Mesenchymal stem cell (in vitro differentiated cells and primary cell): ENCODE measurements around the gene REV1.
"Not testable (repeated sequence)": the region's sequence is repeated elsewhere in the genome, so short reads cannot be mapped to it uniquely, and the experiment has no call there.

ENCODE experiments used
- DNase-seq: peaks from one replicate; pipeline ENCODE4 v3.0.0-alpha.2; 2013
- H2AFZ ChIP-seq: one replicate; pipeline ENCODE4 v1.6.1; 2013; ENCODE audit warnings: low read depth, mild to moderate bottlenecking, control low read depth, inconsistent platforms, low read length, moderate library complexity
- H2AK5ac ChIP-seq: 2 replicates; pipeline ENCODE4 v1.6.1; 2013; ENCODE audit warnings: low read length, moderate library complexity, mild to moderate bottlenecking, inconsistent platforms; ENCODE audit not compliant: severe bottlenecking
- H2BK120ac ChIP-seq: one replicate; pipeline ENCODE4 v1.6.1; 2013; ENCODE audit warnings: low read depth, mild to moderate bottlenecking, inconsistent platforms, low read length, moderate library complexity
- H2BK12ac ChIP-seq, 2 experiments: one replicate each; pipeline ENCODE4 v1.6.1; 2013; ENCODE audit warnings: inconsistent platforms in 2 of 2, low read length in 2 of 2, mild to moderate bottlenecking in 2 of 2, moderate library complexity in 2 of 2, control low read depth in 1 of 2
- H2BK15ac ChIP-seq: one replicate; pipeline ENCODE4 v1.6.1; 2013; ENCODE audit warnings: mild to moderate bottlenecking, low read depth, inconsistent platforms; ENCODE audit not compliant: poor library complexity, severe bottlenecking
- H2BK5ac ChIP-seq: 2 replicates; pipeline ENCODE4 v1.6.1; 2013; ENCODE audit warnings: low read depth, mild to moderate bottlenecking, low read length, control low read depth, inconsistent platforms; ENCODE audit not compliant: poor library complexity, severe bottlenecking
- H3K14ac ChIP-seq, 2 experiments: one replicate each; pipeline ENCODE4 v1.6.1; 2013; ENCODE audit warnings: inconsistent platforms in 2 of 2, low read length in 2 of 2, control low read depth in 1 of 2, mild to moderate bottlenecking in 1 of 2, moderate library complexity in 1 of 2
- H3K18ac ChIP-seq, 2 experiments: one replicate each; pipeline ENCODE4 v1.6.1; 2013; ENCODE audit warnings: inconsistent platforms in 2 of 2, low read length in 2 of 2, control low read depth in 1 of 2, low read depth in 1 of 2, mild to moderate bottlenecking in 1 of 2
- H3K23ac ChIP-seq, 2 experiments: one replicate each; pipeline ENCODE4 v1.6.1; 2013; ENCODE audit warnings: inconsistent platforms in 2 of 2, low read length in 2 of 2, mild to moderate bottlenecking in 2 of 2, moderate library complexity in 2 of 2, control low read depth in 1 of 2
- H3K27ac ChIP-seq: 2 replicates; pipeline ENCODE4 v1.5.1; 2013; ENCODE audit warnings: mild to moderate bottlenecking, moderate library complexity, low read length, control low read depth, inconsistent platforms; ENCODE audit not compliant: poor library complexity, severe bottlenecking
- H3K27me3 ChIP-seq, 2 experiments: 2 replicates each; pipeline versions ENCODE4 v1.6.1 to v1.7.0; 2013; ENCODE audit warnings: low read length in 2 of 2, mild to moderate bottlenecking in 2 of 2, moderate library complexity in 2 of 2, control low read depth in 1 of 2, inconsistent platforms in 1 of 2; ENCODE audit not compliant: control insufficient read depth in 1 of 2, insufficient read depth in 1 of 2
- H3K36me3 ChIP-seq, 2 experiments: 2 replicates each; pipeline versions ENCODE4 v1.6.1 to v1.7.0; 2013; ENCODE audit warnings: low read length in 2 of 2, control low read depth in 1 of 2, inconsistent platforms in 1 of 2, low read depth in 1 of 2, mild to moderate bottlenecking in 1 of 2; ENCODE audit not compliant: insufficient read depth in 2 of 2, control insufficient read depth in 1 of 2
- H3K4ac ChIP-seq, 2 experiments: one replicate each; pipeline ENCODE4 v1.6.1; 2013; ENCODE audit warnings: inconsistent platforms in 2 of 2, low read length in 2 of 2, mild to moderate bottlenecking in 2 of 2, moderate library complexity in 2 of 2, control low read depth in 1 of 2, low read depth in 1 of 2
- H3K4me1 ChIP-seq: 2 replicates; pipeline ENCODE4 v1.6.1; 2013; ENCODE audit warnings: low read depth, low read length, control low read depth; ENCODE audit not compliant: control insufficient read depth, insufficient read depth
- H3K4me2 ChIP-seq: 2 replicates; pipeline ENCODE4 v1.6.1; 2013; ENCODE audit warnings: low read length, mild to moderate bottlenecking, inconsistent platforms; ENCODE audit not compliant: poor library complexity, severe bottlenecking
- H3K4me3 ChIP-seq, 2 experiments: 2 replicates each; pipeline versions ENCODE4 v1.5.1 to v1.7.0; 2013; ENCODE audit warnings: low read length in 2 of 2, mild to moderate bottlenecking in 2 of 2, control low read depth in 1 of 2, low read depth in 1 of 2; ENCODE audit not compliant: insufficient read depth in 1 of 2
- H3K79me1 ChIP-seq: replicated peaks from 2 replicates; pipeline ENCODE4 v1.6.1; 2013; ENCODE audit warnings: mild to moderate bottlenecking, control low read depth, low read length, inconsistent platforms; ENCODE audit not compliant: poor library complexity, severe bottlenecking
- H3K9ac ChIP-seq: 2 replicates; pipeline ENCODE4 v1.7.0; 2013; ENCODE audit warnings: mild to moderate bottlenecking, low read length, moderate library complexity
- H3K9me3 ChIP-seq: 2 replicates; pipeline ENCODE4 v1.7.0; 2013; ENCODE audit warnings: mild to moderate bottlenecking, low read length; ENCODE audit not compliant: control insufficient read depth
- H4K8ac ChIP-seq: one replicate; pipeline ENCODE4 v1.6.1; 2013; ENCODE audit warnings: inconsistent platforms, mild to moderate bottlenecking, low read length, moderate library complexity
- H4K91ac ChIP-seq: one replicate; pipeline ENCODE4 v1.6.1; 2013; ENCODE audit warnings: mild to moderate bottlenecking, low read length, inconsistent platforms
- WGBS: methylation state at CpG from one replicate; pipeline ENCODE4 v1.1.7; 2013; ENCODE audit warnings: mixed read lengths; 5-methylcytosine and 5-hydroxymethylcytosine counted together

Gene REV1

DNA sequence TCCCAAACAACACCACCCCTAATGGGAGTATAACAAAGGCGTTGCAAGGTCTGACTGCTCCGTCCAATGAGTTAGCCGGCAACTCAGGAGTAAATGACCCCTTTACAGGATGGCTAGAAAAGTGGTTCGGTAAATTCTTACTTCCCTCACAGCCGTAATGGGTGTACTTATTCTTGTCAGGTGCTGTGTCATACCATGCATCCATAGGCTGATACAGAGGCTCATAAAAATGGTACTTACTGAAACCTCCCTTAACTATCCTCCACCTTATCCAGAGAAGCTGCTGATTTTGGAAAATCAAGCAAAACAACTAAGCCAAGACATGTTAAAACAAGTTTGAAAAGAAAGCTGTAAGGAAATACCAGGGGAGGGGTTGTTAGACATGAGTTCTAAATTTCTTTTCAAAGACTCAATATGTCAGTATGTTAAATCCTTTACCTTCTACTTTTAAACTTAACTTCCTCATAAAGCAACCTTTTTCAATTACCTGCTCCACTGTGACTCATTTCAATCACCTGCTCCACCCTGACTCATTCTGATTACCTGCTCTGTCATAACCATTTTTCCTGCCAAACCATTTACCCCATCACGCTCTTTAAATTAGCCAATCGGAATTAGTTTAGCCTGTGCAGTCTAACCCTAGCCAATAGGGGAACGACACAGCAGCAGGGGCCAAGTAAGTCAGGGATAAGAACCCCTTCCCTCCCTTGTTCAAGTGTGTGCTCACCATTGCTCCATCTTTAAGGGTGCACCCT is 14.0 kb upstream of the REV1 start:
- not testable (repeated sequence) for H3K4me3 ChIP-seq, H3K23ac ChIP-seq, H3K14ac ChIP-seq, H3K36me3 ChIP-seq, H2AK5ac ChIP-seq, H2BK120ac ChIP-seq, H3K18ac ChIP-seq, H2AFZ ChIP-seq, H3K27ac ChIP-seq, H3K4me1 ChIP-seq, H3K4me2 ChIP-seq, H4K8ac ChIP-seq, DNase-seq, H3K9me3 ChIP-seq, H3K79me1 ChIP-seq, H3K4ac ChIP-seq, H2BK5ac ChIP-seq, H2BK15ac ChIP-seq, H3K9ac ChIP-seq, H4K91ac ChIP-seq, H2BK12ac ChIP-seq
- H3K27me3 ChIP-seq, result peaks cover 0 to 35% of the 10 kb centered on the region in 2 experiments
- 85% methylated on average over 8 of the region's 8 CpGs for WGBS

DNA sequence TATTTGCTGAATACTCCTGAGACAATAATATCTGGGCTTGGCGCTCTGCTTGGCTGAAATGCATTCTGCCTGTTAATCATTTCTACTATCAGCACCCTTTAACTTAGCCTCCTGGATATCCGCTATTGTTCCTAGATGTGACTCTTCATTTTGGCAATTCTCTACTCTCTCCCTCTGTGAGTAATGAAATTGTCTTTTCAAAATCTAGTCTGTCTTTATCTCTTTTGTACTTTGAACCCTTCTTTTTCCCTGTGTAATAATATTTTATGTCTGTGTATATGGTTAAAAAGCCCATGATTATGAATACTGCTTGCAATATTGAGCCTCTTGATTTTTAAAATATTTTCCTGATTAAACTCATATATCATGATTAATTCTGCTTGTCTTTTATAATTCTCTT is 6.2 kb upstream of the REV1 start:
- no peak for DNase-seq
- Histone ChIP-seq H2AK5ac (no peak overlapping the region), H3K27me3 (peaks cover 21 to 31% of the 10 kb centered on the region in 2 experiments), H2BK12ac (no peak overlapping the region), H3K36me3 (no peaks in the 10 kb centered on the region), H2AFZ (no peak overlapping the region), H3K27ac (no peak overlapping the region), H2BK5ac (no peak overlapping the region), H3K4me3 (no peak overlapping the region), H3K9ac (no peak overlapping the region), H3K4me2 (no peak overlapping the region), H3K4me1 (no peaks in the 10 kb centered on the region), H3K18ac (no peak overlapping the region), H2BK15ac (no peak overlapping the region), H3K23ac (no peak overlapping the region), H2BK120ac (no peak overlapping the region), H4K91ac (no peak overlapping the region), H3K79me1 (no peaks in the 10 kb centered on the region), H3K14ac (no peak overlapping the region), H3K9me3 (no peaks in the 10 kb centered on the region), H4K8ac (no peak overlapping the region), H3K4ac (no peak overlapping the region)
- 100% methylated on average over 2 of the region's 2 CpGs for WGBS

DNA sequence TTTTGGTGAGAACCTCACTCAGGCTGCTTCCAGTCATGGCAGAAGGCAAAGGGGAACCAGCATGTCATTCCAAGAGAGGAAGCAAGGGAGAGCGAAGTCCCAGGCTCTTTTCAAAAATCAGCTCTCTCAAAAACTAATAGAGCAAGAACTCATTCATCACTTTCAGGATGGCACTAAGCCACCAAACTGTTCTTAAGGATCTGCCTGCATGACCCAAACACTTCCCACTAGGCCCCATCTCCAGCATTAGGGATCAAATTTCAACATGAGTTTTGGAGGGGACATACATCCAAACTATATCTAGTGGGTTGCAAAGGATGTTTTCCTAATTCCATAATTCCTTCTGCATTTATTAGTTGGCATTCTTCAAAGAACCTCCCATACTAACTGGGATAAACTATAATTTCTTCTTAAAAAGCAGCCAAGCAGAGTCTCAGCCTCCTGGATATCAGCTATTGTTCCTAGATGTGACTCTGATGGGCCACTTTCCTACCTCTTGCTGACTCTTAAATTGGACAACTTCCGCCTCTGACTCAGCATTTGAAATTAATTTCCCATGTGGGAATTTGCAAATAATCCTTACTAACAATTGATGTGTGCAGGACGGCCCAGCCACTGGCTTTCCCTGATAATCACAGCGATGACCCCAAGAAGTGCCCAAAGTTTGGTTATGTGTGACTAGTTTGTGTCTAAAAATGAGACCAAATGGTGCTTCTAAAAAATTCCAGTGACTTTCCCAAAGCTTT is 5.5 kb upstream of the REV1 start:
- no peak overlapping the region for H3K27ac ChIP-seq
- H3K4me3 ChIP-seq, result no peak overlapping the region
- peaks cover 21 to 29% of the 10 kb centered on the region in 2 experiments for H3K27me3 ChIP-seq
- DNase-seq, result no peak
- no peak overlapping the region for H2BK120ac ChIP-seq
- WGBS, result 84% methylated on average over 4 of the region's 4 CpGs
- H2BK5ac ChIP-seq, result no peak overlapping the region
- H3K14ac ChIP-seq, result no peak overlapping the region
- no peak overlapping the region for H3K9ac ChIP-seq
- H4K91ac ChIP-seq, result no peak overlapping the region
- H3K4me2 ChIP-seq, result no peak overlapping the region
- H2AFZ ChIP-seq, result no peak overlapping the region
- H2BK12ac ChIP-seq, result no peak overlapping the region
- H3K36me3 ChIP-seq, result no peaks in the 10 kb centered on the region
- no peaks in the 10 kb centered on the region for H3K9me3 ChIP-seq
- no peak overlapping the region for H2AK5ac ChIP-seq
- H3K18ac ChIP-seq, result no peak overlapping the region
- no peak overlapping the region for H4K8ac ChIP-seq
- no peaks in the 10 kb centered on the region for H3K4me1 ChIP-seq
- no peak overlapping the region for H2BK15ac ChIP-seq
- no peak overlapping the region for H3K23ac ChIP-seq
- H3K4ac ChIP-seq, result no peak overlapping the region
- H3K79me1 ChIP-seq, result no peaks in the 10 kb centered on the region

DNA sequence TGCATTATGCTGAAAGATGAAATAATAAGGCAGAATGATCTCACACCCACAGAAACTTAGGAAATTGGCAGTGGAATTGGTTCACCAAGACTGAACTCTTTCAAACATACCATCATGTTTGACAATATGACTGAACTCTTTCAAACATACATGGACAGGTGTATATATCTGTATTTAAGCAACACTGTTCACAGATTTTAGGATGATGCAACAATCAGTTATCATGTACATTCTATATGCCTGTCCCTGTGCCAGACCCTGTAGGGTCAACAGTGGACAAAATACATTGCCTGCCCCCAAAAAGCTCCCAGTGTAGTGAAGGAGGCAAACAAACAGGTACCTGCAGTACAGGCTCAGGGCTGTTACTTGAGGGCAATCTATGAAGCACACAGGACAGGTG is 2.9 kb upstream of the REV1 start:
- no peaks in the 10 kb centered on the region for H3K36me3 ChIP-seq
- H3K14ac ChIP-seq, result no peak overlapping the region
- H2BK15ac ChIP-seq, result no peak overlapping the region
- no peak overlapping the region for H3K4ac ChIP-seq
- no peaks in the 10 kb centered on the region for H3K79me1 ChIP-seq
- DNase-seq, result no peak
- H3K27me3 ChIP-seq, result peaks cover 7 to 15% of the 10 kb centered on the region in 2 experiments
- no peak overlapping the region for H3K9ac ChIP-seq
- no peak overlapping the region for H2AFZ ChIP-seq
- no peak overlapping the region for H3K23ac ChIP-seq
- H4K91ac ChIP-seq, result no peak overlapping the region
- no peaks in the 10 kb centered on the region for H3K9me3 ChIP-seq
- H4K8ac ChIP-seq, result no peak overlapping the region
- no peak overlapping the region for H3K27ac ChIP-seq
- no peak overlapping the region for H2BK120ac ChIP-seq
- H3K4me1 ChIP-seq, result no peaks in the 10 kb centered on the region
- no peak overlapping the region for H3K18ac ChIP-seq
- no peak overlapping the region for H2BK12ac ChIP-seq
- H3K4me2 ChIP-seq, result no peak overlapping the region
- H2AK5ac ChIP-seq, result no peak overlapping the region
- H2BK5ac ChIP-seq, result no peak overlapping the region
- H3K4me3 ChIP-seq, result no peak overlapping the region
